GM18951 (cell line): ENCODE measurements around the gene PRSS8.
"Not testable (repeated sequence)": the region's sequence is repeated elsewhere in the genome, so short reads cannot be mapped to it uniquely, and the experiment has no call there.

Experiments used
- POLR2A ChIP-seq: IDR thresholded peaks from 4 replicates; pipeline ENCODE4 v1.6.1; 2011; ENCODE audit warnings: mild to moderate bottlenecking; ENCODE audit not compliant: insufficient read length, insufficient read depth; ENCODE audit errors: extremely low read depth
- in situ Hi-C: fragments of 300-500 bp; cut with MboI; formaldehyde crosslinking; loops from one replicate; pipeline ENCODE4 v1.12.0; 2022; ENCODE audit warnings: low sequenced_read_pairs, mixed read lengths, inconsistent platforms; ENCODE audit not compliant: unreplicated experiment

The PRSS8 gene

DNA sequence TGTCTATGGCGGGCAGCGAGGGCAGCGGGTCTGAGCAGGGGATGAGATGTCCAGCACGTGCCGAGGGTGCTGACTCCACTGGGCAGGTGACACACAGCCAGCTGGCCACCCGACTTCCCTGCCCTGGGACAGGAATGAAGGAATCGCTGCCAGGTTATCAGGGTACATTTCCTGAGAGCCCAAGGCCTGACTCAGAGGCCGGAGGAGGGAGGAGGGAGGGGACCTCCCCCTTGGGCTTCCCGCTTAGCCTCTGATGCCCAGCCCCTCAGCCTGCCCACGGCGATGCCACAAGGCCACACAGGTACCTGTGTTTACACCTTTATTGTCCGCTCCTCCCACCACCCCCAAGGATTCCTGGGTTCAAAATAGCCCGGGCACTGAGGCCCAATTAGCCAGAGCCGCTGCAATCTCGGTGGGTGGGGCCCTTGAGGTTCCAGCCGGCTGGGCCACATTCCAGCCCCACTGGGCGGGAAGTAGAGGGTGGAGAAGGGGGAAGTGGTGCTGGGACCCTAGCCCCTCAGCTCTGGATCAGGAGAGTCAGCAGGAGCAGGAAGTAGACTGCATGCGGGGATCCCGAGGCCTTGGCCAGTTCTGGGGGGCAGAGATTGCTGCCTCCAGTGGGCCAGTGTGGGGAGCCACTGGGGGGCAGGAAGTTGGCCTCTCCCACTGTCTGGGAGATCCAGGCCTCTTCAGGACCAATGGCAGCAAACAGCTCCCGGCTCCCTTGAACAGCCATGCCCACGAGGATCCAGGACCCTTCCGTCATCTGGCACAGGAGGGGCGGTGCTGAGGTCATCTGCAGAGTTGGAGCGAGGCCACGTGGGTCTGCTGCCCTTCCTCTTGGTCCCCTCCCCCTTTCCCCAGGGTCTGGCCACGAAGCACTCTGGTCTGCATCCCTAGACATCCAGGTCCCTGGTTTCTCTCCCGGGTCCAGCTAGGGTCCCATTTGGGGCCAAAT is 3.4 kb upstream of the PRSS8 start:
- TF ChIP-seq POLR2A: no peak
- in situ Hi-C loops: no loop called here

DNA sequence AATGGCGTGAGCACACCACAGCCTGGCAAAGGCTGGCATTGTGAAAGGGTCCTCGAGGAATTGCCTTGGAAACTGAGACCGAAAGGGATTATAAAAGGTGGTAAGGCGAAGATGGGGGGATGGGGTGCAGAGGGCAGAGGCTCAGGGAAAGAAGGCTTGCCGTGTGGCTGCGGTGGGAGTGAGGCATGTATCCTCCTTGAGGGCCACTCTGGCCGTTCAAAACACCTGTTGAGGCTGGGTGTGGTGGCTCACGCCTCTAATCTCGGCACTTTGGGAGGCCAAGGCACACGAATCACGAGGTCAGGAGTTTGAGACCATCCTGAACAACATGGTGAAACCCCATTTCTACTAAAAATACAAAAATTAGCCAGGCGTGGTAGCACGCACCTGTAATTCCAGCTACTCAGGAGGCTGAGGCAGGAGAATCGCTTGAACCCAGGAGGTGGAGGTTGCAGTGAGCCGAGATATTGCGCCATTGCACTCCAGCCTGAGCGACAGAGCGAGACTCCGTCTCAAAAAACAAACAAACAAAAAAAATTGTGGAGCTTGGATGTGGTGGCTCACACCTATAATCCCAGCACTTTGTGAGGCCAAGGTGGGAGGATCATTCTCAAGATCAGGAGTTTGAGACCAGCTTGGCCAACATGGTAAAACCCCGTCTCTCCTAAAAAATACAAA is 1.4 kb upstream of the PRSS8 start:
- in situ Hi-C loops: not testable (repeated sequence)

DNA sequence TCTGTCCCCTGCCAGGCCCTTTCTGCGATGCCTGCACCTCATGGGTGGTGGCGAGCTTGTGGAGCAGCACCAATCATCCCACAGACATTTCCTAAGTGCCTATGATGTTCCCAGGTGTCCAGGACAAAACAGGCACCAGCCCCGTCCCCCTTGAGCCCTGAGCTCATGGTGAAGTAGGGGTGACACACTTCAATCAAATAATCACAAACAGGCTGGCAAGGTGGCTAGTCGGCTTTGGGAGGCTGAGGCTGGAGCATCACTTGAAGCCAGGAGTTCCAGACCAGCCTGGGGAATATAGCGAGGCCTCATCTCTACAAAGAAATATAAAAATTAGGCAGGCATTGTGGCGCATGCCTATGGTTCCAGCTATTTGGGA is 748 bp upstream of the PRSS8 start:
- no peak for TF ChIP-seq POLR2A
- in situ Hi-C loops: no loop called here

- TF ChIP-seq POLR2A: no peak
- in situ Hi-C loops: no loop called here
Measured at GRCh38 chr16:31134625-31135534, 647 bp downstream of the PRSS8 start.

GRCh38 chr16:31134091-31134571 is 1.4 kb downstream of the PRSS8 start:
- TF ChIP-seq POLR2A: no peak
- in situ Hi-C loops: no loop called here

GRCh38 chr16:31133046-31133501 is 2.5 kb downstream of the PRSS8 start:
- TF ChIP-seq POLR2A: no peak
- in situ Hi-C loops: no loop called here

DNA sequence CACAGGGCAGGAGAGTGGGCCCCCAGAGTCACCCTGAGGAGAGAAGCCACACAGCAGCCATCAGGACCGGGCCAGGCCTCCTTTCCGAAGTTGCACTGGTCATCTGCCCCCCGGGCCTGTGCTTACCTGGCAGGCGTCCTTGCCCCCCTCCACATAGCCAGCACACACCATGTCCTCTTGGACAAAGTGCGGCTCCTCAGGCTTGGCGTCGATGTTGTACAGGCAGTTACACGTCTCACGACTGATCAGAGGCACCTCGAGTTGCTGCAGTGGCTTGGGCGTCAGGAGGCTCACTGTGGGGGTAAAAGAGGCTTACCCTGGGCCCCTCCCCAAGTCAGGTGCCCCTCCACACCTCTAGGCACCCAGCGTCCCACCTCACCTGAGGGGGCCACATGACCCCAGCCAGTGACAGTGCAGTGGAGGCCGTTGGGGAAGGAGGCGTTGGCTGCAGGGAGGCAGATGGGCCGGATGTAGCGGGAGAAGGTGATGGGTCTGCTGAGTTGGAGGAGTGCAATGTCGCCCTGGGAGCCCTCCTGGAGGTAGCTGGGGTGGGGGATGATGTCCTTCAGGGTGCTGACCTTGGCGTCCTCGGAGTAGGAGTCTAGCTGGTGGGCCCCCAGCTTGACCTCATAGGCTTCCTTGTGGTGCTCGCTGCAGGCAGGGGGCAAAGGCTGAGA is 3.1 kb downstream of the PRSS8 start:
- in situ Hi-C loops: no loop called here
- TF ChIP-seq POLR2A: no peak

GRCh38 chr16:31131841-31132271 is 3.7 kb downstream of the PRSS8 start:
- in situ Hi-C loops: no loop called here
- TF ChIP-seq POLR2A: no peak

- in situ Hi-C loops: no loop called here
- TF ChIP-seq POLR2A: no peak
Measured at GRCh38 chr16:31131416-31131815, 4.1 kb downstream of the PRSS8 start.

GRCh38 chr16:31130899-31131298 is 4.6 kb downstream of the PRSS8 start:
- in situ Hi-C loops: no loop called here
- TF ChIP-seq POLR2A: no peak

- in situ Hi-C loops: no loop called here
- TF ChIP-seq POLR2A: no peak
Measured at GRCh38 chr16:31130336-31130891, 5.1 kb downstream of the PRSS8 start.
